ENCODE results near the gene IRAG1. TPM values are rescaled to one million over a fixed set of nuclear protein-coding genes. Genes with fewer than 3 reads are reported as not detected.
A peak's percentile ranks its signal among the peaks of the same experiment; 100 is the strongest.

The IRAG1 gene
- total and polyA plus RNA-seq, 2 donors (not counting 3 experiments of a cell fraction or from before 2014, with no cell fraction given) = 0.22 to 0.38 TPM

DNA sequence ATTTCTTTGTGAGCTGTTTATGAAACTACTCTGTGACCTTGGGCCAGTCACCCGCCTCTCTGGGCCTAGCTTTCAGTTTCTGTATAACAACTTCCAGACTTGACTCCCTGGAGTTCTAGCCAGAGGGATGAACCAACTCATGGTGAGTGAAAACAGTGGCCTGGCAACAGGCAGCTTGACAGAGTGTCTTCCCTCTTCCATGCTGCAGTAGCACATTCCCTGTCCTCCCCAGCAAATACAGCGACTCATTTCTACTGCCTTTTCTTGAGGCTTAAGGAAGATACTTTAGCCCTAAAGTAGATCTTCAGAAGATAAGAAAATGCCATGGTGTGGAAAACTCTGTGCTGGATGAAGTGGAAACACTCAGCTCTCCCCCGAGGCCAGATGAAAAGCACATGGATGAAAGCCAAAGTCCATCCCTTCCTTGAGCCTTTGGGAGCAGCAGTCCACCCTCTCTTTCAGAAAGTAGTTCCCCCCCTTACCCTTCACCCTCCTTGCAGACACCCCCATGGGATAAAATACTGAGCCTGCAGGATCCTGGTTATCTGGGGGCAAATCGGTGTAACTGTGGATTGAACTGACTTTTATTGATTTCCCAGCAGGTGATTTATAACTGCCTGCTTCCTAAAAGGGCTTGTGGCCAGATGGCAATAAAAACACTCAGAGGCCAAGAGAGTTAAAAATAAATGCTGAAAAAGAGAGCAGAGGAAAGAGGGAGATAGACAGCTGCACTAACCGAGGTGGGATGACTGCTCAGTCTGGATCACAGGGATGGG is 24.1 kb downstream of the IRAG1 start:
- BruUV-seq (replicated peaks) = no TSS peak
- no peaks in the 10 kb centered on the region for H3K79me2 ChIP-seq (ENCODE audit: control insufficient read depth, insufficient read depth, low read length)
- DNase-seq (ENCODE audit: low read depth, low spot score) = peak; percentile 61
- no peak overlapping the region for H3K4me3 ChIP-seq (replicated peaks in 1 of 3; ENCODE audit: insufficient read depth in 1 of 3, low read depth in 1 of 3, low read length in 3 of 3)
- no peak overlapping the region for H2AFZ ChIP-seq (ENCODE audit: low read depth, low read length)
- no peaks in the 10 kb centered on the region for H3K4me1 ChIP-seq (ENCODE audit: control insufficient read depth, extremely low read depth, insufficient read depth, low read length)
- H3K9me3 ChIP-seq (replicated peaks; ENCODE audit: control insufficient read depth, insufficient read depth, low read length) = no peaks in the 10 kb centered on the region
- ChIA-PET POLR2A (no interaction called here), CTCF (interaction anchor here (0.8 to 3.1 kb wide), 5 partner anchors 9 to 264 kb away, joined by 3 to 9 read pairs (median 6); partner anchors contain the start of gene RNF141)
- intact Hi-C loops (cut with micrococcal nuclease) (no loop called here), dilution Hi-C loops (cut with MboI; ENCODE audit: extremely low pct_ligation_motif_present, low sequenced_read_pairs) (no loop called here)
- H4K20me1 ChIP-seq (replicated peaks; ENCODE audit: control insufficient read depth, extremely low read depth, insufficient read depth, low read length) = no peaks in the 10 kb centered on the region
- FAIRE-seq = no peak
- no peaks in the 10 kb centered on the region for H3K36me3 ChIP-seq (ENCODE audit: control insufficient read depth in 2 of 2, extremely low read depth in 1 of 2, insufficient read depth in 2 of 2, low read length in 2 of 2)
- no peaks in the 10 kb centered on the region for H3K27me3 ChIP-seq (ENCODE audit: control insufficient read depth in 2 of 2, insufficient read depth in 2 of 2, low read length in 2 of 2)
- no peak overlapping the region for H3K9ac ChIP-seq (replicated peaks; ENCODE audit: extremely low read depth, insufficient read depth, low read length)
- TF ChIP-seq GATA2 (IDR thresholded peaks at IDR 0.05; ENCODE audit: insufficient read depth, insufficient read length, low read depth, low read length) (no peak), MYC (IDR thresholded peaks at IDR 0.05; ENCODE audit: low read depth, low read length) (no peak), FOS (IDR thresholded peaks at IDR 0.05; ENCODE audit: borderline replicate concordance, insufficient read depth, low read length) (no peak), JUN (IDR thresholded peaks at IDR 0.05; ENCODE audit: borderline replicate concordance, insufficient read depth, insufficient read length, low read depth) (no peak)
- H3K9me1 ChIP-seq (replicated peaks; ENCODE audit: control insufficient read depth, extremely low read depth, insufficient read depth, low read length) = no peaks in the 10 kb centered on the region
- no peak overlapping the region for H3K27ac ChIP-seq (ENCODE audit: insufficient read depth, low read depth, low read length)
- H3K4me2 ChIP-seq (ENCODE audit: insufficient read depth, low read length) = no peak overlapping the region

DNA sequence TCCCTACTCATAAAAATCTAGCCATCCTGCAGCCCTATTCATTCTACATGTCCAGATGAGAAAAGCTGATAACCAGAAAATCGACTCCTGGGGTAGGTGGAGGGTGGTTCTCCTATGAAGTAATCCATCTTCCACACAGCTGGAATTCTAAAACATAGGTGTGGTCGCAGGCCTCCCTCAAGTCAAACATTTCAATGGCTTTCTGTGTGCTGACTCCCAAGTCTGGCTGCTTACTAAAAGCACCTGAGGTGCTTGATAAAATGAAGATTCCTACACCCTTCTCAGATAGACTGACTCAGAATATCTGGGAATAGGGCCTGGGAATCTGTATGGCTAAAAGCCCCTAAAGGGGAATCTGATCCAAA is 26.1 kb downstream of the IRAG1 start:
- intact Hi-C loops (cut with micrococcal nuclease) (no loop called here), dilution Hi-C loops (cut with MboI; ENCODE audit: extremely low pct_ligation_motif_present, low sequenced_read_pairs) (no loop called here)
- H3K9me3 ChIP-seq (replicated peaks; ENCODE audit: control insufficient read depth, insufficient read depth, low read length) = no peaks in the 10 kb centered on the region
- ChIA-PET POLR2A (no interaction called here), CTCF (interaction anchor here (1.4 to 3.1 kb wide), 2 partner anchors 13 to 127 kb away, joined by 3 to 9 read pairs; partner anchors contain the start of gene RNF141)
- H2AFZ ChIP-seq (ENCODE audit: low read depth, low read length) = no peak overlapping the region
- no peaks in the 10 kb centered on the region for H3K4me1 ChIP-seq (ENCODE audit: control insufficient read depth, extremely low read depth, insufficient read depth, low read length)
- H3K9ac ChIP-seq (replicated peaks; ENCODE audit: extremely low read depth, insufficient read depth, low read length) = no peak overlapping the region
- no peaks in the 10 kb centered on the region for H4K20me1 ChIP-seq (replicated peaks; ENCODE audit: control insufficient read depth, extremely low read depth, insufficient read depth, low read length)
- BruUV-seq (replicated peaks) = no TSS peak
- H3K4me2 ChIP-seq (ENCODE audit: insufficient read depth, low read length) = no peak overlapping the region
- H3K79me2 ChIP-seq (ENCODE audit: control insufficient read depth, insufficient read depth, low read length) = no peaks in the 10 kb centered on the region
- FAIRE-seq (no peak), DNase-seq (ENCODE audit: low read depth, low spot score) (no peak)
- no peaks in the 10 kb centered on the region for H3K36me3 ChIP-seq (ENCODE audit: control insufficient read depth in 2 of 2, extremely low read depth in 1 of 2, insufficient read depth in 2 of 2, low read length in 2 of 2)
- no peak overlapping the region for H3K27ac ChIP-seq (ENCODE audit: insufficient read depth, low read depth, low read length)
- no peak overlapping the region for H3K4me3 ChIP-seq (replicated peaks in 1 of 3; ENCODE audit: insufficient read depth in 1 of 3, low read depth in 1 of 3, low read length in 3 of 3)
- H3K27me3 ChIP-seq (ENCODE audit: control insufficient read depth in 2 of 2, insufficient read depth in 2 of 2, low read length in 2 of 2) = no peaks in the 10 kb centered on the region
- H3K9me1 ChIP-seq (replicated peaks; ENCODE audit: control insufficient read depth, extremely low read depth, insufficient read depth, low read length) = no peaks in the 10 kb centered on the region
- TF ChIP-seq JUN (IDR thresholded peaks at IDR 0.05; ENCODE audit: borderline replicate concordance, insufficient read depth, insufficient read length, low read depth) = no peak
- TF ChIP-seq MYC (IDR thresholded peaks at IDR 0.05; ENCODE audit: low read depth, low read length) = no peak
- no peak for TF ChIP-seq GATA2 (IDR thresholded peaks at IDR 0.05; ENCODE audit: insufficient read depth, insufficient read length, low read depth, low read length)
- TF ChIP-seq EZH2 (IDR thresholded peaks at IDR 0.05; ENCODE audit: borderline replicate concordance, low read depth, low read length, severe bottlenecking) = no peak

All from endothelial cell of umbilical vein (primary cell).